Nephron (organoid): Measurements from ENCODE around the gene CYP4F22.

ENCODE experiments used
- H3K27ac Mint-ChIP-seq, 3 experiments: 2 replicates each; pipeline ENCODE4 v1.8.0; 2020; ENCODE audit warnings: mixed read lengths in 3 of 3, mild to moderate bottlenecking in 2 of 3, moderate library complexity in 1 of 3
- H3K27me3 Mint-ChIP-seq: 2 replicates; pipeline ENCODE4 v1.8.0; 2021; ENCODE audit warnings: low read depth, mild to moderate bottlenecking, moderate library complexity, mixed read lengths
- H3K36me3 Mint-ChIP-seq: 2 replicates; pipeline ENCODE4 v1.8.0; 2020; ENCODE audit warnings: low read depth, mixed read lengths
- H3K4me1 Mint-ChIP-seq: 2 replicates; pipeline ENCODE4 v1.8.0; 2020; ENCODE audit warnings: mixed read lengths
- H3K4me3 Mint-ChIP-seq, 3 experiments: 2 replicates each; pipeline ENCODE4 v1.8.0; 2020; ENCODE audit warnings: mild to moderate bottlenecking in 3 of 3, mixed read lengths in 3 of 3, moderate library complexity in 2 of 3
- H3K9me3 Mint-ChIP-seq: 2 replicates; pipeline ENCODE4 v1.8.0; 2020; ENCODE audit warnings: mixed read lengths
- CTCF ChIP-seq, 3 experiments: fragments of 200-600 bp; sonication (generic); IDR thresholded peaks; one replicate each; pipeline ENCODE4 v1.5.0; 2021; ENCODE audit warnings: antibody characterized with exemption in 3 of 3; ENCODE audit not compliant: unreplicated experiment in 3 of 3

Gene CYP4F22

DNA sequence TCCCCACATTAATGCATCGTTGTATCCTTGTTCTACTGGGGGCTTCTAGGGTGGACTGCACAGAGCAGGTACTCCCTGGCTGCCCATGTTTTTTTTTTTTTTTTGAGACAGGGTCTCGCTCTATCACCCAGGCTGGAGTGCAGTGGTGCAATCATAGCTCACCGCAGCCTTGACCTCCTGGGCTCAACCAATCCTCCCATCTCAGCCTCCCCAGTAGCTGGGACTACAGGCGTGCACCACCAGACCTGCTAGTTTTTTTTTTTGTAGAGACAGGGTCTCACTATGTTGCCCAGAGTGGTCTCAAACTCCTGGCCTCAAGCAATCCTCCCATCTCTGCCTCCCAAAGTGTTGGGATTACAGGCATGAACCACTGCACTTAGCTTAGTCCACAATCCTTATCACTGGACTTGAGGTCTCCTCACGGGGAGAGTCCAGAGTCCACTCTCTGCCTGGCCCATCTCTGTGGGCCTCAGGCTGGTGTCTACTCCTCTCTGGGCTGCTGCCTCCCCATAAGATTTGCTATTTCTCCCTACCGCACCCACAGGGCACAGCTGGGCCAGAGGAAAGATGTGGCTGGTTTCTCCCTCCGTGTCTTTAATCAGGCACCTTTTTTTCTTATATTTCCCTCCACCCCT, 56.3 kb downstream of the CYP4F22 start:
- Mint-ChIP-seq H3K4me1 (no peaks in the 10 kb centered on the region), H3K27me3 (peaks cover 18% of the 10 kb centered on the region), H3K4me3 (no peak overlapping the region), H3K36me3 (no peaks in the 10 kb centered on the region), H3K9me3 (peaks cover 15% of the 10 kb centered on the region), H3K27ac (no peak overlapping the region)
- TF ChIP-seq CTCF (IDR thresholded peaks at IDR 0.05; ENCODE audit: unreplicated experiment in 3 of 3), result no peak

- peaks cover 15% of the 10 kb centered on the region for H3K27me3 Mint-ChIP-seq
- H3K4me3 Mint-ChIP-seq, result no peak overlapping the region
- H3K27ac Mint-ChIP-seq, result no peak overlapping the region
- no peak for TF ChIP-seq CTCF (IDR thresholded peaks at IDR 0.05; ENCODE audit: unreplicated experiment in 3 of 3)
- no peaks in the 10 kb centered on the region for H3K4me1 Mint-ChIP-seq
- H3K9me3 Mint-ChIP-seq, result peaks cover 14% of the 10 kb centered on the region
- no peaks in the 10 kb centered on the region for H3K36me3 Mint-ChIP-seq
Observed at GRCh38 chr19:15570420-15570819, 62.1 kb downstream of the CYP4F22 start.

DNA sequence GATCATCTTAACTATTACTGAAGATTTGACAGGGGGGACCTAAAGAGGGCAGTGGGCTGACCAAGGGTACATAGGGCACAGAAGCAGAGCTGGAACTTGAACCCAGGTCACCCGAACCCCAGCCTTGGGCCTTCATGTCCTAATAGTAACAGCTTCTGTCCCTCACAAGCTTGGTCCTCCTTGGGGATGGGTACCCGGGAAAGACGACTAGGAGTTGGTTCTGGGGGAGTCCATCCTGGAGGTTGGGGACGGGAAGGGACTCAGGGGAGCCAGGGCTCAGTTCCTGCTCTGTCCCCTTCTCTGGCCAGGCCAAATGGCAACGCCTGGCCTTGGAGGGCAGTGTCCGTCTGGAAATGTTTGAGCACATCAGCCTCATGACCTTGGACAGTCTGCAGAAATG, 67.1 kb downstream of the CYP4F22 start:
- Mint-ChIP-seq H3K4me3 (no peak overlapping the region), H3K4me1 (no peaks in the 10 kb centered on the region), H3K27me3 (peaks cover 4% of the 10 kb centered on the region), H3K9me3 (peaks cover 18% of the 10 kb centered on the region), H3K27ac (no peak overlapping the region), H3K36me3 (no peaks in the 10 kb centered on the region)
- no peak for TF ChIP-seq CTCF (IDR thresholded peaks at IDR 0.05; ENCODE audit: unreplicated experiment in 3 of 3)

DNA sequence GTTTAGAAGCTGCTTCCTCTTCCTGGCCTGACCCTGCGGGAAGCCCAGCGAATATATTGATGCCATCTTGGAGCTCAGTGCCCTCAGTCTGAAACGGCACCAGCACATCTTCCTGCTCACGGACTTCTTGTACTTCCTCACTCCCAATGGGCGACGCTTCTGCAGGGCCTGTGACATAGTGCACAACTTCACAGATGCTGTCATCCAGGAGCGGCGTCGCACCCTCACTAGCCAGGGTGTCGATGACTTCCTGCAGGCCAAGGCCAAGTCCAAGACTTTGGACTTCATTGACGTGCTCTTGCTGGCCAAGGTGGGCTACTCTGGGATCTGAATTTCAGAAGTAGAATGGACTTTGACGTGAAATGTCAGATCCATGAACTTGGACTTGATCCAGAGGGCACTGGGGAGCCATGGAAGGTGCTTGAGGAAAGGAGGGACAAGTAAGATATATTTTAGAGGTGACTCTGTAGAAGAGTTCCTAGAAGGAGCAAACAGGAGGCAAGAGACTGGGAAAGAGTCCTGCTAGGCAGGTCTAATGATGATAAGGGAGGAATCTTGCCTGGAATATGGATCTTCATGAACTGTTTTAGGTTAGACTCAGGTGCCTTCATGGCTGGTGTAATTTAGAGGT, 68.3 kb downstream of the CYP4F22 start:
- H3K4me3 Mint-ChIP-seq, result no peak overlapping the region
- no peak for TF ChIP-seq CTCF (IDR thresholded peaks at IDR 0.05; ENCODE audit: unreplicated experiment in 3 of 3)

GRCh38 chr19:15577184-15577771, 69.0 kb downstream of the CYP4F22 start:
- Mint-ChIP-seq H3K4me3 (no peak overlapping the region), H3K36me3 (no peaks in the 10 kb centered on the region), H3K27me3 (peaks cover 8% of the 10 kb centered on the region), H3K27ac (no peak overlapping the region), H3K9me3 (peaks cover 16% of the 10 kb centered on the region), H3K4me1 (no peaks in the 10 kb centered on the region)
- TF ChIP-seq CTCF (IDR thresholded peaks at IDR 0.05; ENCODE audit: unreplicated experiment in 3 of 3), result no peak

More for the DNA sequence above, 68.3 kb downstream of the CYP4F22 start:
- Mint-ChIP-seq H3K27ac (no peak overlapping the region), H3K27me3 (peaks cover 8% of the 10 kb centered on the region), H3K36me3 (no peaks in the 10 kb centered on the region), H3K4me1 (no peaks in the 10 kb centered on the region), H3K9me3 (peaks cover 16% of the 10 kb centered on the region)
